Right hindlimb (tissue), 1 donor: Measurements from ENCODE around the gene SEC24C.

ENCODE experiments used
- DNase-seq: peaks from one replicate; pipeline ENCODE4 v3.0.0-alpha.2; 2018

The SEC24C gene

GRCh38 chr10:73814276-73814895 is 70.2 kb downstream of the SEC24C start:
- DNase-seq: no peak

- no peak for DNase-seq
These were observed 70.9 kb downstream of the SEC24C start for GRCh38 chr10:73814896-73815718.

DNA sequence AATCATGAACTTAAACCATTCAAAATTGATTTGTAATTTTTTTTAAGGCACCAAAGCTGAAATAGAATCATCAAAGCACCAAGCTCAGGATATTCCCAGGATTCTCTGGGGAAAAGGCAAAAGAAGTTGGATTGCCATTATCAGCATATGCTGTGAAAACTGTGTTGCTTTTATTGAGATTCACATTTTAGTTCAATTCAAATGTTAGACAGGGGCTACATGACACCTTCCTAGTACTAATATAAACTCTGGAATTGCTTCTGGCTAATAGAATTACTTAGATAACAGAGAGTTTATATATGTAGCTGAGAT is 71.5 kb downstream of the SEC24C start:
- DNase-seq: no peak

DNA sequence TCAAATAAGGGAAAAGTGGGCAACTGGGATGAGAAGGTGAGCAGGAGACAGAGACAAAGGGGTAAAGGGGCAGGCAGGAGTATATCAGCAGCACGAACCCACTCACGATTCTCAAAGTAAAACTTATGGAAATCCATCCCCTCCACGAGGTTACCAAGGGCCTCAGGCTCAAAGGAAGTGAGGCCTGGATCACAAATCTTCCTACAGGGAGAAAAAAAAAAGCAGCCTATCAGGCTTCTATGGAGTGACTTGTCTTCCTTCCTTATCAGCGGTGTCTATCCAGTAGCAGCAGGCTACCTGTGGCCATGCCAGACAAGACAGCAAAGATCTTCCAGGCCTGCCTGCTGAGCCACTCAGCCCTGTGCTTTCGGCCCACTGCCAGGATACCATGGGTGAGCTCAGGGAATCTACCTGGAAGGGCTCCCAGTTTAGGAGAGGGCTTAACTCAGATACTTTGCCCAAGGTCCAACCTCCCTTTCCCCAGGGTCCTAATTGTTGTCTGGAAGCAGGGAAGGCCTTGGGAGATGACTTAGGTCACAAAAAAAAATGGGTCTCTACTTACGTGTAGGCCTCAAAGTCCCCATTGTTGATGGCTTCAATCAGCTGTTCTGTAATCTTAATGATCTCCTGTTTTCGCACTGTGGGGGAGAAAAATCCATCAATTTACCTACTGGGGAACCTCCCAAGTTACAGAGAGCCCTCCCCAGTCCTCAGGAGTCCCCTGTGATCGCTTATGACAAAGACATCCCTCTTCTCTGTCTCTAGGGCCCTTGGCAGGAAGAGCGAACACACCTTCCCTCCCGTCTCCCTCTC is 73.0 kb downstream of the SEC24C start:
- DNase-seq: no peak

DNA sequence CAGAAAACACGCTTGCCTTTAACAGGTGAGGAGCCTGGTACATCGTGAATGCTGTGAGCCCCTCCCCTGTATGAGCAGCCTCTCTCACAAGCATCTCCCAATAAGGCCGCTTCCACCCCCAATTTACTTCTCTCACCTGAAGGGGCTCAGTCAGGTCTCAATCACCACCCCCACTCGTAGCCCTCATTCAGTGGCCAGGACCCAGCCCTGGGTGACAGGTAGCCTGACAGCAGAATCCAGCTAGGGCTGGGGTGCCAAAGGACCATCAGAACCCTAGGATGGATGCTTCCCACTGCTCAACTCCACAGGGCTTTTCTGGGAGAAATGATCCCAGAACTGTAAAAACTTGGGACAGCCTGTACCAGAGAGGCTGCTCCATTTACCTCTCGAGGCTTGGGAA is 73.7 kb downstream of the SEC24C start:
- DNase-seq: no peak

DNA sequence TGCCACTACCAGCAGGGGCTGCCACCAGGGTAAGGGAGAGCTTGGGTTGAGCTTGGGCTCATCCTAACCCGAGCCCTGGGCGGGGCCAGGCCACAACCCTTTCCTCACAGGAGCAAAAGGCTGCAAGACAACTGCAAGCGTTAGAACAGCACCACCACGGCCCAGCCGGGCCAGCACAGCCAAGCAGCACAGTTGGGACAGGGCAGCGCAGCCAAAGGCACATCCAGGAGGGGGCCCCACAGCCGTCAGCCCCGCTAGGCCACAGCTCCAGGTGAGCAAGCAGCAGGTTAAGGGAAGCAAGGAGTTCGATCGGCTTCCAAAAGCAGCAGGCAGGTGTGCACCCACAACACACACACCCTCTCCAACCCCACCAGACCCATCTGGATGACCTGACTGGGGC is 74.2 kb downstream of the SEC24C start:
- DNase-seq: no peak

DNA sequence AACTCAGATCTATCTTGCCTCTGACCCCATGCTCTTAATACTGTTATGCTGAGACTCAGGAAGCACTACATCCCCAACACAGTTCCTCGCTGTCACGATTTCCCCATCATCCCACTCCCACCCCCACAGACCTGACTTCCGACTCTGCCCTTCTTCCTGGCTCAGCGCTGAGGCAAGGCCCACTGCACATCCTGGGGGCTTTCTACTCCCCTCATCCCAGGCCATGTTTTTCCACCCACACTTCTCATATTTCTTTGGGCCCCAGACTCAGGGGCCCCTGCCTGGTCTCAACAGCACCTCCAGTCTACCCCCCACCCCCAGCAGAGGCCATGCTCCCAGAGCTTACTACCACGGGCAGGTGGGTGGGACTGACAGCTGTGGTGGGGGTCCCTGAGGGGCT is 74.9 kb downstream of the SEC24C start:
- no peak for DNase-seq

DNA sequence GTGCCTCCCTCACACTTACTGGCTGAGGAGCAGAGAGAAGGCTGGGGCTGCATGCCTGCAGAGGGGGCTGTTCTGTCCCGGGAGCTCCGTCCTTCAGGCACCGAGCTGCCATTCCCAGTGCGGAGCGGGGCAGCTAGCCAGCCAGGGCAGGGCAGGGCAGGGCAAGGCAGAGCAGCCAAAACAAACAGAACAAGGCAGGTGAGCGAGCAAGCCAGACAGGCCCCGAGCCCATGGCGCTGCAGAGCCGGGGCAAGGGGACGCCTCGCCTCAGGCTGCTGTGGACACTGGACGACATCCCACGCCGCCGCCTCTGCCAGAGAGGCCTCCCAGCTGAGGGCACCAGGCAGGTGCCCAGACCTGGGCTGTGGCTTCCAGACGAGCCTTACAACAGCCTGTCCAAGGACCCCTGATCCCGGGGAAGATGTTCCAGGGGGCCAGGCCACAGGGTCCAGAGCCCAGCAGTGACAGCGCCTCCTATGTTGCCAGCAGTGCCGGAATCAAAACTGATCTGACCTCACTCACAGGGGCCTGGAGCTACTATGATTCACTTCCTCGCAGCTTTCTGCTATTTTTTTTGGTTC is 75.4 kb downstream of the SEC24C start:
- DNase-seq: no peak
